GM18520 (cell line): Measurements from ENCODE around the gene TMEM47.

ENCODE experiments used
- ATAC-seq: cut with Tn5 transposase; IDR thresholded peaks from one replicate; pipeline ENCODE4 v1.9.1; 2021; ENCODE audit not compliant: unreplicated experiment

The TMEM47 gene

GRCh38 chrX:34586346-34586911 lies 70.7 kb downstream of the TMEM47 start:
- no peak for ATAC-seq

- ATAC-seq = no peak
Measured at GRCh38 chrX:34585561-34585960, 71.5 kb downstream of the TMEM47 start.

GRCh38 chrX:34584781-34585180 lies 72.3 kb downstream of the TMEM47 start:
- ATAC-seq = no peak

GRCh38 chrX:34580069-34580468 lies 77.0 kb downstream of the TMEM47 start:
- no peak for ATAC-seq

GRCh38 chrX:34578237-34578636 lies 78.8 kb downstream of the TMEM47 start:
- ATAC-seq = no peak
